HepG2 (cell line): Measurements from ENCODE around the gene ZNF451. TPM values are rescaled to one million over a fixed set of nuclear protein-coding genes. Genes with fewer than 3 reads are reported as not detected.

ENCODE experiments used
- ATAC-seq: fragments of 200-7000 bp; cut with Tn5 transposase; 3 replicates; pipeline ENCODE4 v1.9.1; 2020; ENCODE audit warnings: mild to moderate bottlenecking, moderate library complexity
- BruUV-seq: library from RNA; stranded (reverse); fragments of 400-500 nt; replicated peaks from 2 replicates; lab custom pipeline; 2021; lab: Mats Ljungman, UMichigan
- CTCF ChIA-PET: fragments of 300-600 bp; formaldehyde crosslinking; extraction: SDS; loops from one replicate; lab custom pipeline; 2021; ENCODE audit warnings: low total read pairs, inconsistent platforms, low intra/inter-chr PET ratio; lab: Yijun Ruan, JAX
- POLR2A ChIA-PET: fragments of 350-600 bp; sonication (Branson Sonifier 250); formaldehyde crosslinking; loops from one replicate; lab custom pipeline; 2020; ENCODE audit warnings: antibody characterized with exemption, inconsistent platforms; lab: Yijun Ruan, JAX
- DNase-seq: peaks from one replicate; pipeline ENCODE4 v3.0.0-alpha.2; 2015; ENCODE audit warnings: low spot score
- FAIRE-seq: peaks from 3 replicates; lab custom pipeline; 2011; peaks lifted over from hg19 to GRCh38; lab: Jason Lieb, UNC
- H2AFZ ChIP-seq: one replicate; pipeline ENCODE4 v1.6.1; 2011; ENCODE audit warnings: low read length, inconsistent platforms
- H3K27ac ChIP-seq: fragments of 300-600 bp; 3 replicates; pipeline ENCODE4 v1.8.0; 2011; ENCODE audit warnings: mixed run types, mild to moderate bottlenecking, mixed read lengths, low read length, inconsistent platforms; ENCODE audit not compliant: insufficient read depth; ENCODE audit errors: extremely low read length
- H3K27me3 ChIP-seq, 2 experiments: fragments of 200-600 bp in 1 of 2; 2 replicates in 1 of 2; 3 replicates in 1 of 2; pipeline versions ENCODE4 v1.6.0 to v1.8.0; 2011; ENCODE audit warnings: low read length in 2 of 2, mild to moderate bottlenecking in 2 of 2, moderate library complexity in 2 of 2, inconsistent platforms in 1 of 2; ENCODE audit not compliant: insufficient read depth in 2 of 2, control insufficient read depth in 1 of 2
- H3K36me3 ChIP-seq, 2 experiments: fragments of 200-600 bp in 1 of 2; replicated peaks in 1 of 2; 2 replicates in 1 of 2; 3 replicates in 1 of 2; pipeline versions ENCODE4 v1.5.1 to v1.8.0; 2011; ENCODE audit warnings: low read length in 2 of 2, inconsistent platforms in 1 of 2; ENCODE audit not compliant: insufficient read depth in 2 of 2, control insufficient read depth in 1 of 2
- H3K4me1 ChIP-seq: 2 replicates; pipeline ENCODE4 v1.5.1; 2012; ENCODE audit warnings: low read length, inconsistent platforms; ENCODE audit not compliant: insufficient read depth
- H3K4me2 ChIP-seq: 2 replicates; pipeline ENCODE4 v1.6.0; 2011; ENCODE audit warnings: low read depth, low read length, inconsistent platforms
- H3K4me3 ChIP-seq, 3 experiments: fragments of 200-600 bp in 1 of 3; sonication (generic), shearing (Covaris generic) in 1 of 3; replicated peaks in 1 of 3; 2 replicates each; pipeline ENCODE4 v1.5.1; 2011 to 2016; ENCODE audit warnings: low read length in 3 of 3, inconsistent platforms in 2 of 3, low read depth in 2 of 3, mild to moderate bottlenecking in 2 of 3, control low read depth in 1 of 3, mixed read lengths in 1 of 3; ENCODE audit not compliant: insufficient read depth in 1 of 3
- H3K79me2 ChIP-seq: one replicate; pipeline ENCODE4 v1.6.1; 2011; ENCODE audit warnings: low read length, inconsistent platforms; ENCODE audit not compliant: insufficient read depth
- H3K9ac ChIP-seq: 2 replicates; pipeline ENCODE4 v1.6.0; 2011; ENCODE audit warnings: mild to moderate bottlenecking, low read depth, low read length, inconsistent platforms; ENCODE audit not compliant: insufficient read depth
- H3K9me3 ChIP-seq: 2 replicates; pipeline ENCODE4 v1.5.1; 2012; ENCODE audit warnings: mild to moderate bottlenecking, low read length
- H4K20me1 ChIP-seq: 2 replicates; pipeline ENCODE4 v1.6.0; 2011; ENCODE audit warnings: inconsistent platforms, mild to moderate bottlenecking, low read length, moderate library complexity; ENCODE audit not compliant: insufficient read depth
- AGO1 ChIP-seq: fragments of 200-400 bp; formaldehyde crosslinking; IDR thresholded peaks from 2 replicates; pipeline ENCODE4 v1.6.1; 2017; ENCODE audit warnings: mild to moderate bottlenecking, low read depth, low read length, moderate library complexity; ENCODE audit not compliant: poor library complexity, severe bottlenecking
- CHD2 ChIP-seq: IDR thresholded peaks from 2 replicates; pipeline ENCODE4 v1.6.1; 2011; ENCODE audit warnings: low read depth, low read length, improper control_type of control experiment
- NRL ChIP-seq: sonication (generic); formaldehyde crosslinking; IDR thresholded peaks from 2 replicates; pipeline ENCODE4 v1.5.0; 2020; ENCODE audit warnings: missing genetic modification reagents, mild to moderate bottlenecking, moderate library complexity, borderline replicate concordance
- SATB2 ChIP-seq: sonication (generic); formaldehyde crosslinking; IDR thresholded peaks from 2 replicates; pipeline ENCODE4 v1.5.0; 2020; ENCODE audit warnings: missing genetic modification reagents
- SRF ChIP-seq: IDR thresholded peaks from 2 replicates; pipeline ENCODE4 v1.6.1; 2011; ENCODE audit warnings: mild to moderate bottlenecking, low read depth, low read length, moderate library complexity
- THAP11 ChIP-seq: IDR thresholded peaks from 2 replicates; pipeline ENCODE4 v1.6.1; 2016; ENCODE audit warnings: missing biosample characterization, missing genetic modification reagents
- ZNF615 ChIP-seq: sonication (generic); formaldehyde crosslinking; IDR thresholded peaks from 2 replicates; pipeline ENCODE4 v1.5.0; 2020; ENCODE audit warnings: mild to moderate bottlenecking, missing genetic modification reagents, borderline replicate concordance
- ZNF746 ChIP-seq: sonication (generic); formaldehyde crosslinking; IDR thresholded peaks from 2 replicates; pipeline ENCODE4 v1.8.0; 2022; ENCODE audit warnings: mild to moderate bottlenecking, missing genetic modification reagents
- ZSCAN31 ChIP-seq: sonication (generic); formaldehyde crosslinking; IDR thresholded peaks from 2 replicates; pipeline ENCODE4 v1.5.0; 2020; ENCODE audit warnings: low read depth, mild to moderate bottlenecking, missing genetic modification reagents
- WGBS: methylation state at CpG from one replicate; pipeline ENCODE4 v1.1.6; 2017; ENCODE audit warnings: low lambda C conversion rate; 5-methylcytosine and 5-hydroxymethylcytosine counted together
- in situ Hi-C: cut with HindIII; loops from 2 replicates; pipeline ENCODE4 v1.10.0; 2017; ENCODE audit warnings: low pct_unique_long_range_greater_than_20kb; ENCODE audit not compliant: extremely low pct_ligation_motif_present
- intact Hi-C: fragments of 100-400 bp; cut with micrococcal nuclease; formaldehyde crosslinking; loops from one replicate; pipeline ENCODE4 v1.10.0; 2022; ENCODE audit not compliant: unreplicated experiment
- polyA plus RNA-seq, 8 experiments: library from polyadenylated mRNA; depleted of rRNA in 3 of 8; stranded (reverse) in 7 of 8; unstranded in 1 of 8; fragments of >200 nt; fragmentation: Illumina TruSeq in 4 of 8; extraction: Trizol in 4 of 8; gene quantifications; 2 replicates each; pipeline versions ENCODE4 v1.2.1 to v1.2.3, GENCODE V29; 2011 to 2016; ENCODE audit warnings: low read depth in 4 of 8, missing spikeins in 1 of 8, mixed read lengths in 1 of 8; ENCODE audit not compliant: insufficient read depth in 1 of 8
- total RNA-seq, 5 experiments: library from RNA; depleted of rRNA; stranded (reverse); fragments of >200 nt; fragmentation: Illumina TruSeq; extraction: Trizol; gene quantifications; 2 replicates each; pipeline ENCODE4 v1.2.3, GENCODE V29; 2016; ENCODE audit warnings: low read depth in 1 of 5
- TF ChIP-seq, protein P1 (sequence below): IDR thresholded peaks from 2 replicates; pipeline ENCODE4 v1.6.1; 2018; ENCODE audit warnings: missing genetic modification reagents
- TF ChIP-seq, protein P2 (sequence below): sonication (generic); formaldehyde crosslinking; IDR thresholded peaks from 2 replicates; pipeline ENCODE4 v1.5.0; 2020; ENCODE audit warnings: missing genetic modification reagents

Gene ZNF451
- total and polyA plus RNA-seq, 2 of the 13 experiments (the other 11 are each of a cell fraction or from before 2014, with no cell fraction given), result 32.1 to 65.7 TPM

GRCh38 chr6:57137350-57137749 lies 47.4 kb downstream of the ZNF451 start:
- Histone ChIP-seq H3K27ac (no peak overlapping the region), H3K9me3 (no peaks in the 10 kb centered on the region), H3K27me3 (no peaks in the 10 kb centered on the region), H3K79me2 (no peaks in the 10 kb centered on the region), H3K4me2 (no peak overlapping the region), H4K20me1 (no peaks in the 10 kb centered on the region), H3K9ac (no peak overlapping the region), H3K4me3 (no peak overlapping the region), H3K4me1 (peaks cover 18% of the 10 kb centered on the region), H2AFZ (no peak overlapping the region), H3K36me3 (peaks cover 6 to 49% of the 10 kb centered on the region in 2 experiments)
- ATAC-seq (no peak), DNase-seq (no peak), FAIRE-seq (no peak)
- ChIA-PET POLR2A (no interaction called here), CTCF (no interaction called here)
- no peak for TF ChIP-seq ZNF615 (CRISPR knock-in tag)
- TF ChIP-seq THAP11 (CRISPR knock-in tag), result no peak
- no peak for TF ChIP-seq AGO1
- TF ChIP-seq, protein P1, sequence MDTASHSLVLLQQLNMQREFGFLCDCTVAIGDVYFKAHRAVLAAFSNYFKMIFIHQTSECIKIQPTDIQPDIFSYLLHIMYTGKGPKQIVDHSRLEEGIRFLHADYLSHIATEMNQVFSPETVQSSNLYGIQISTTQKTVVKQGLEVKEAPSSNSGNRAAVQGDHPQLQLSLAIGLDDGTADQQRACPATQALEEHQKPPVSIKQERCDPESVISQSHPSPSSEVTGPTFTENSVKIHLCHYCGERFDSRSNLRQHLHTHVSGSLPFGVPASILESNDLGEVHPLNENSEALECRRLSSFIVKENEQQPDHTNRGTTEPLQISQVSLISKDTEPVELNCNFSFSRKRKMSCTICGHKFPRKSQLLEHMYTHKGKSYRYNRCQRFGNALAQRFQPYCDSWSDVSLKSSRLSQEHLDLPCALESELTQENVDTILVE (CRISPR knock-in tag), result no peak
- no peak for TF ChIP-seq ZSCAN31 (CRISPR knock-in tag)
- TF ChIP-seq SRF, result no peak
- no peak for TF ChIP-seq NRL (CRISPR knock-in tag)
- TF ChIP-seq SATB2, result no peak
- TF ChIP-seq, protein P2, sequence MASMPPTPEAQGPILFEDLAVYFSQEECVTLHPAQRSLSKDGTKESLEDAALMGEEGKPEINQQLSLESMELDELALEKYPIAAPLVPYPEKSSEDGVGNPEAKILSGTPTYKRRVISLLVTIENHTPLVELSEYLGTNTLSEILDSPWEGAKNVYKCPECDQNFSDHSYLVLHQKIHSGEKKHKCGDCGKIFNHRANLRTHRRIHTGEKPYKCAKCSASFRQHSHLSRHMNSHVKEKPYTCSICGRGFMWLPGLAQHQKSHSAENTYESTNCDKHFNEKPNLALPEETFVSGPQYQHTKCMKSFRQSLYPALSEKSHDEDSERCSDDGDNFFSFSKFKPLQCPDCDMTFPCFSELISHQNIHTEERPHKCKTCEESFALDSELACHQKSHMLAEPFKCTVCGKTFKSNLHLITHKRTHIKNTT, result no peak
- no peak for TF ChIP-seq ZNF746 (CRISPR knock-in tag)
- no peak for TF ChIP-seq CHD2
- no TSS peak for BruUV-seq
- intact Hi-C loops (no loop called here), in situ Hi-C loops (no loop called here)
- WGBS, result 97% methylated on average over 2 of the region's 2 CpGs
